GM23248 (cell line): ENCODE results near the gene POLR3A.

Experiments
- EZH2 ChIP-seq: fragments of 200-600 bp; sonication (generic); IDR thresholded peaks from 2 replicates; pipeline ENCODE4 v1.6.1; 2018; ENCODE audit warnings: antibody characterized with exemption, mild to moderate bottlenecking; ENCODE audit not compliant: insufficient read depth, poor library complexity, severe bottlenecking
- EZH2phosphoT487 ChIP-seq: fragments of 200-600 bp; sonication (generic); IDR thresholded peaks from 2 replicates; pipeline ENCODE4 v1.6.1; 2018; ENCODE audit warnings: antibody characterized with exemption, moderate library complexity, mild to moderate bottlenecking, low read depth; ENCODE audit not compliant: insufficient read depth

DNA sequence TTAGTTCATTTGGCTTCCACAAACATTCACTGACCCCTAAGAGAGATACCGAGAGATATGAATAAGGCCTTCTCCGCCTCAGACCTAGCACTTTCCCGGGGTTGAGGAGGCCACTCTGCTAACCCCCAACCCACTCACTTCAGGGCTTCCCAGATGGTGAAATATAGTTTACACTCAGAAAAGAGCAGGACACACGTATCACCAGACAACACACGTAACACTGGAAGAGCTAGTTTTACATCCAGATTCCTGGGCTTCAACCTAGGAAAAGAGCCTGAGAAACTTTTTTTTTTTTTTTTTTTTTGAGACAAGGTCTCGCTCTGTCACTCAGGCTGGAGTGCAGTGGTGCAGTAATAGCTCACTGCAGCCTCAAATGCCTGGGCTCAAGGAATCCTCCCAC lies 87.5 kb downstream of the POLR3A start:
- TF ChIP-seq EZH2 (no peak), EZH2phosphoT487 (no peak)
